HepG2 (cell line): ENCODE data around the gene POU2F1. TPM values are rescaled to one million over a fixed set of nuclear protein-coding genes. Genes with fewer than 3 reads are reported as not detected.

ENCODE experiments used
- ATAC-seq: fragments of 200-7000 bp; cut with Tn5 transposase; 3 replicates; pipeline ENCODE4 v1.9.1; 2020; ENCODE audit warnings: mild to moderate bottlenecking, moderate library complexity
- BruUV-seq: library from RNA; stranded (reverse); fragments of 400-500 nt; replicated peaks from 2 replicates; lab custom pipeline; 2021; lab: Mats Ljungman, UMichigan
- CTCF ChIA-PET: fragments of 300-600 bp; formaldehyde crosslinking; extraction: SDS; loops from one replicate; lab custom pipeline; 2021; ENCODE audit warnings: low total read pairs, inconsistent platforms, low intra/inter-chr PET ratio; lab: Yijun Ruan, JAX
- POLR2A ChIA-PET: fragments of 350-600 bp; sonication (Branson Sonifier 250); formaldehyde crosslinking; loops from one replicate; lab custom pipeline; 2020; ENCODE audit warnings: antibody characterized with exemption, inconsistent platforms; lab: Yijun Ruan, JAX
- DNase-seq: peaks from one replicate; pipeline ENCODE4 v3.0.0-alpha.2; 2015; ENCODE audit warnings: low spot score
- FAIRE-seq: peaks from 3 replicates; lab custom pipeline; 2011; peaks lifted over from hg19 to GRCh38; lab: Jason Lieb, UNC
- H2AFZ ChIP-seq: one replicate; pipeline ENCODE4 v1.6.1; 2011; ENCODE audit warnings: low read length, inconsistent platforms
- H3K27ac ChIP-seq: fragments of 300-600 bp; 3 replicates; pipeline ENCODE4 v1.8.0; 2011; ENCODE audit warnings: mixed run types, mild to moderate bottlenecking, mixed read lengths, low read length, inconsistent platforms; ENCODE audit not compliant: insufficient read depth; ENCODE audit errors: extremely low read length
- H3K27me3 ChIP-seq, 2 experiments: fragments of 200-600 bp in 1 of 2; 2 replicates in 1 of 2; 3 replicates in 1 of 2; pipeline versions ENCODE4 v1.6.0 to v1.8.0; 2011; ENCODE audit warnings: low read length in 2 of 2, mild to moderate bottlenecking in 2 of 2, moderate library complexity in 2 of 2, inconsistent platforms in 1 of 2; ENCODE audit not compliant: insufficient read depth in 2 of 2, control insufficient read depth in 1 of 2
- H3K36me3 ChIP-seq, 2 experiments: fragments of 200-600 bp in 1 of 2; replicated peaks in 1 of 2; 2 replicates in 1 of 2; 3 replicates in 1 of 2; pipeline versions ENCODE4 v1.5.1 to v1.8.0; 2011; ENCODE audit warnings: low read length in 2 of 2, inconsistent platforms in 1 of 2; ENCODE audit not compliant: insufficient read depth in 2 of 2, control insufficient read depth in 1 of 2
- H3K4me1 ChIP-seq: 2 replicates; pipeline ENCODE4 v1.5.1; 2012; ENCODE audit warnings: low read length, inconsistent platforms; ENCODE audit not compliant: insufficient read depth
- H3K4me2 ChIP-seq: 2 replicates; pipeline ENCODE4 v1.6.0; 2011; ENCODE audit warnings: low read depth, low read length, inconsistent platforms
- H3K4me3 ChIP-seq, 3 experiments: fragments of 200-600 bp in 1 of 3; sonication (generic), shearing (Covaris generic) in 1 of 3; replicated peaks in 1 of 3; 2 replicates each; pipeline ENCODE4 v1.5.1; 2011 to 2016; ENCODE audit warnings: low read length in 3 of 3, inconsistent platforms in 2 of 3, low read depth in 2 of 3, mild to moderate bottlenecking in 2 of 3, control low read depth in 1 of 3, mixed read lengths in 1 of 3; ENCODE audit not compliant: insufficient read depth in 1 of 3
- H3K79me2 ChIP-seq: one replicate; pipeline ENCODE4 v1.6.1; 2011; ENCODE audit warnings: low read length, inconsistent platforms; ENCODE audit not compliant: insufficient read depth
- H3K9ac ChIP-seq: 2 replicates; pipeline ENCODE4 v1.6.0; 2011; ENCODE audit warnings: mild to moderate bottlenecking, low read depth, low read length, inconsistent platforms; ENCODE audit not compliant: insufficient read depth
- H3K9me3 ChIP-seq: 2 replicates; pipeline ENCODE4 v1.5.1; 2012; ENCODE audit warnings: mild to moderate bottlenecking, low read length
- H4K20me1 ChIP-seq: 2 replicates; pipeline ENCODE4 v1.6.0; 2011; ENCODE audit warnings: inconsistent platforms, mild to moderate bottlenecking, low read length, moderate library complexity; ENCODE audit not compliant: insufficient read depth
- ERF ChIP-seq: IDR thresholded peaks from 2 replicates; pipeline ENCODE4 v1.6.1; 2018; ENCODE audit warnings: missing biosample characterization, missing genetic modification reagents
- EZH2 ChIP-seq: conservative IDR thresholded peaks from 2 replicates; pipeline ENCODE4 v1.6.1; 2012; ENCODE audit warnings: mild to moderate bottlenecking, low read depth, low read length, moderate library complexity
- FLYWCH1 ChIP-seq: sonication (generic); formaldehyde crosslinking; IDR thresholded peaks from 2 replicates; pipeline ENCODE4 v1.8.1; 2023; ENCODE audit warnings: mild to moderate bottlenecking, missing genetic modification reagents
- MIER3 ChIP-seq: IDR thresholded peaks from 2 replicates; pipeline ENCODE4 v1.6.1; 2016; ENCODE audit warnings: missing compliant biosample characterization, borderline replicate concordance
- PAX8 ChIP-seq: sonication (generic); formaldehyde crosslinking; IDR thresholded peaks from 2 replicates; pipeline ENCODE4 v1.8.0; 2022; ENCODE audit warnings: mild to moderate bottlenecking, missing genetic modification reagents, borderline replicate concordance
- SMAD3 ChIP-seq: sonication (generic); formaldehyde crosslinking; IDR thresholded peaks from 2 replicates; pipeline ENCODE4 v1.4.0; 2020; ENCODE audit warnings: missing genetic modification reagents
- SRSF1 ChIP-seq: fragments of 200-400 bp; formaldehyde crosslinking; optimal IDR thresholded peaks from 2 replicates; pipeline ENCODE3; 2017; ENCODE audit warnings: mild to moderate bottlenecking, low read depth, low read length, moderate library complexity
- TAF1 ChIP-seq: sonication (generic); formaldehyde crosslinking; IDR thresholded peaks from 2 replicates; pipeline ENCODE4 v1.4.0; 2020; ENCODE audit warnings: missing genetic modification reagents
- U2AF2 ChIP-seq: fragments of 200-400 bp; formaldehyde crosslinking; IDR thresholded peaks from 2 replicates; pipeline ENCODE4 v1.6.1; 2017; ENCODE audit warnings: low read depth, mild to moderate bottlenecking, low read length
- WGBS: methylation state at CpG from one replicate; pipeline ENCODE4 v1.1.6; 2017; ENCODE audit warnings: low lambda C conversion rate; 5-methylcytosine and 5-hydroxymethylcytosine counted together
- in situ Hi-C: cut with HindIII; loops from 2 replicates; pipeline ENCODE4 v1.10.0; 2017; ENCODE audit warnings: low pct_unique_long_range_greater_than_20kb; ENCODE audit not compliant: extremely low pct_ligation_motif_present
- intact Hi-C: fragments of 100-400 bp; cut with micrococcal nuclease; formaldehyde crosslinking; loops from one replicate; pipeline ENCODE4 v1.10.0; 2022; ENCODE audit not compliant: unreplicated experiment
- polyA plus RNA-seq, 8 experiments: library from polyadenylated mRNA; depleted of rRNA in 3 of 8; stranded (reverse) in 7 of 8; unstranded in 1 of 8; fragments of >200 nt; fragmentation: Illumina TruSeq in 4 of 8; extraction: Trizol in 4 of 8; gene quantifications; 2 replicates each; pipeline versions ENCODE4 v1.2.1 to v1.2.3, GENCODE V29; 2011 to 2016; ENCODE audit warnings: low read depth in 4 of 8, missing spikeins in 1 of 8, mixed read lengths in 1 of 8; ENCODE audit not compliant: insufficient read depth in 1 of 8
- total RNA-seq, 5 experiments: library from RNA; depleted of rRNA; stranded (reverse); fragments of >200 nt; fragmentation: Illumina TruSeq; extraction: Trizol; gene quantifications; 2 replicates each; pipeline ENCODE4 v1.2.3, GENCODE V29; 2016; ENCODE audit warnings: low read depth in 1 of 5
- TF ChIP-seq, protein P1 (sequence below): IDR thresholded peaks from 2 replicates; pipeline ENCODE4 v1.6.1; 2012; ENCODE audit warnings: low read depth, low read length, improper control_type of control experiment

Gene POU2F1
- total and polyA plus RNA-seq, 2 of the 13 experiments (the other 11 are each of a cell fraction or from before 2014, with no cell fraction given) = 10.2 to 13.0 TPM

- DNase-seq (no peak), FAIRE-seq (no peak), ATAC-seq (no peak)
- 97% methylated on average over 6 of the region's 6 CpGs for WGBS
- no peaks in the 10 kb centered on the region for H3K4me1 ChIP-seq
- H3K27ac ChIP-seq = no peak overlapping the region
- intact Hi-C loops (no loop called here), in situ Hi-C loops (no loop called here)
- TF ChIP-seq TAF1 (CRISPR knock-in tag) = no peak
- no peak for TF ChIP-seq SMAD3 (CRISPR knock-in tag)
- TF ChIP-seq, protein P1, sequence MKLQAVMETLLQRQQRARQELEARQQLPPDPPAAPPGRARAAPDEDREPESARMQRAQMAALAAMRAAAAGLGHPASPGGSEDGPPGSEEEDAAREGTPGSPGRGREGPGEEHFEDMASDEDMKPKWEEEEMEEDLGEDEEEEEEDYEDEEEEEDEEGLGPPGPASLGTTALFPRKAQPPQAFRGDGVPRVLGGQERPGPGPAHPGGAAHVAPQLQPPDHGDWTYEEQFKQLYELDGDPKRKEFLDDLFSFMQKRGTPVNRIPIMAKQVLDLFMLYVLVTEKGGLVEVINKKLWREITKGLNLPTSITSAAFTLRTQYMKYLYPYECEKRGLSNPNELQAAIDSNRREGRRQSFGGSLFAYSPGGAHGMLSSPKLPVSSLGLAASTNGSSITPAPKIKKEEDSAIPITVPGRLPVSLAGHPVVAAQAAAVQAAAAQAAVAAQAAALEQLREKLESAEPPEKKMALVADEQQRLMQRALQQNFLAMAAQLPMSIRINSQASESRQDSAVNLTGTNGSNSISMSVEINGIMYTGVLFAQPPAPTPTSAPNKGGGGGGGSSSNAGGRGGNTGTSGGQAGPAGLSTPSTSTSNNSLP = no peak
- no peak for TF ChIP-seq MIER3 (CRISPR knock-in tag)
- TF ChIP-seq U2AF2 = no peak
- no peak for TF ChIP-seq EZH2
- no peak for TF ChIP-seq ERF (CRISPR knock-in tag)
- no peak for TF ChIP-seq SRSF1
- H4K20me1 ChIP-seq = no peaks in the 10 kb centered on the region
- H3K4me2 ChIP-seq = no peak overlapping the region
- H3K27me3 ChIP-seq = no peaks in the 10 kb centered on the region; a peak in 1 of 5 replicates
- ChIA-PET CTCF (no interaction called here), POLR2A (no interaction called here)
- H3K79me2 ChIP-seq = no peaks in the 10 kb centered on the region
- no peaks in the 10 kb centered on the region for H3K9me3 ChIP-seq
- peaks cover 1 to 10% of the 10 kb centered on the region in 2 experiments; a peak in 3 of 5 replicates for H3K36me3 ChIP-seq
- no peak overlapping the region for H3K4me3 ChIP-seq
- H2AFZ ChIP-seq = no peak overlapping the region
- H3K9ac ChIP-seq = no peak overlapping the region
- BruUV-seq = no TSS peak
Observed at GRCh38 chr1:167373986-167374385, 153.3 kb downstream of the POU2F1 start.

- POLR2A ChIA-PET = no interaction called here
- CTCF ChIA-PET = no interaction called here
- H3K79me2 ChIP-seq = no peaks in the 10 kb centered on the region
Observed at GRCh38 chr1:167375949-167376348, 155.3 kb downstream of the POU2F1 start.

More at GRCh38 chr1:167375949-167376348, 155.3 kb downstream of the POU2F1 start:
- H3K36me3 ChIP-seq = peaks cover 1 to 10% of the 10 kb centered on the region in 2 experiments; a peak in 2 of 5 replicates
- H3K27ac ChIP-seq = no peak overlapping the region
- H3K9me3 ChIP-seq = no peaks in the 10 kb centered on the region
- in situ Hi-C loops = no loop called here
- FAIRE-seq = no peak
- no peak for DNase-seq
- H3K4me2 ChIP-seq = no peak overlapping the region
- ATAC-seq = no peak
- TF ChIP-seq PAX8 (CRISPR knock-in tag) (no peak), FLYWCH1 (CRISPR knock-in tag) (no peak)
- TF ChIP-seq, all 625 proteins: peak for 0
- intact Hi-C loops = no loop called here
- no peak overlapping the region for H2AFZ ChIP-seq
- BruUV-seq = no TSS peak
- no peak overlapping the region for H3K4me3 ChIP-seq
- H4K20me1 ChIP-seq = no peaks in the 10 kb centered on the region
- no peak overlapping the region for H3K9ac ChIP-seq
- WGBS = 93% methylated on average over 5 of the region's 5 CpGs
- H3K27me3 ChIP-seq = no peaks in the 10 kb centered on the region; a peak in 1 of 5 replicates
- H3K4me1 ChIP-seq = peaks cover 7% of the 10 kb centered on the region
